GM12864 (cell line): ENCODE results near the gene GPR157.

Experiments
- DNase-seq: peaks from one replicate; pipeline ENCODE4 v3.0.0-alpha.2; 2011; ENCODE audit warnings: low read depth
- H3K4me3 ChIP-seq: 2 replicates; pipeline ENCODE4 v1.5.1; 2011; ENCODE audit warnings: mild to moderate bottlenecking, low read depth, low read length, control low read depth
- TF ChIP-seq, protein P1 (sequence below): IDR thresholded peaks from 2 replicates; pipeline ENCODE4 v1.5.1; 2011; ENCODE audit warnings: low read depth, mild to moderate bottlenecking, moderate library complexity, low read length, control low read depth, inconsistent platforms; ENCODE audit errors: missing control alignments

The GPR157 gene

DNA sequence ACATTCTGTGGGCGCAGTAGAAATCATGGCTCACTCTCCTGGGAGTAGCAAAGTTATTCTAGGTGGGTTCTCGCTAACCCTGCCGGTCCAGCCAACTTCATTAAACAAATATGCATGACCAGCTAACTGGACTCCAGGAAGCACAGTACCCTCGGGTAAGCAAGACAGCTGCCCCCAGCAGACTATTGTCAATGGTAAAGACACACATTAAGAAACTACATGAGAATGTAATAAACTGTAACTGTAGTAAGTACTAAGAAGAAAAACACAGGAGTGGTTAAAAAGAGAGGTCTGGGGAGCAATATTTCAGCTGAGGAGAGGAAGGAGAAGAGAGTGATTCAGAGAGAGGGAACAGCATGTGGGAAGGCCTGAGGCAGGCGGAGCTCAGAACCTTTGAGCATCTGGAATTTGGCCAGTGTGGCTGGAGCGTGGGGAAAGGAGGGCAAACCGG, 66.9 kb downstream of the GPR157 start:
- no peak for DNase-seq
- H3K4me3 ChIP-seq: no peak overlapping the region
- TF ChIP-seq, protein P1, sequence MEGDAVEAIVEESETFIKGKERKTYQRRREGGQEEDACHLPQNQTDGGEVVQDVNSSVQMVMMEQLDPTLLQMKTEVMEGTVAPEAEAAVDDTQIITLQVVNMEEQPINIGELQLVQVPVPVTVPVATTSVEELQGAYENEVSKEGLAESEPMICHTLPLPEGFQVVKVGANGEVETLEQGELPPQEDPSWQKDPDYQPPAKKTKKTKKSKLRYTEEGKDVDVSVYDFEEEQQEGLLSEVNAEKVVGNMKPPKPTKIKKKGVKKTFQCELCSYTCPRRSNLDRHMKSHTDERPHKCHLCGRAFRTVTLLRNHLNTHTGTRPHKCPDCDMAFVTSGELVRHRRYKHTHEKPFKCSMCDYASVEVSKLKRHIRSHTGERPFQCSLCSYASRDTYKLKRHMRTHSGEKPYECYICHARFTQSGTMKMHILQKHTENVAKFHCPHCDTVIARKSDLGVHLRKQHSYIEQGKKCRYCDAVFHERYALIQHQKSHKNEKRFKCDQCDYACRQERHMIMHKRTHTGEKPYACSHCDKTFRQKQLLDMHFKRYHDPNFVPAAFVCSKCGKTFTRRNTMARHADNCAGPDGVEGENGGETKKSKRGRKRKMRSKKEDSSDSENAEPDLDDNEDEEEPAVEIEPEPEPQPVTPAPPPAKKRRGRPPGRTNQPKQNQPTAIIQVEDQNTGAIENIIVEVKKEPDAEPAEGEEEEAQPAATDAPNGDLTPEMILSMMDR: no peak

DNA sequence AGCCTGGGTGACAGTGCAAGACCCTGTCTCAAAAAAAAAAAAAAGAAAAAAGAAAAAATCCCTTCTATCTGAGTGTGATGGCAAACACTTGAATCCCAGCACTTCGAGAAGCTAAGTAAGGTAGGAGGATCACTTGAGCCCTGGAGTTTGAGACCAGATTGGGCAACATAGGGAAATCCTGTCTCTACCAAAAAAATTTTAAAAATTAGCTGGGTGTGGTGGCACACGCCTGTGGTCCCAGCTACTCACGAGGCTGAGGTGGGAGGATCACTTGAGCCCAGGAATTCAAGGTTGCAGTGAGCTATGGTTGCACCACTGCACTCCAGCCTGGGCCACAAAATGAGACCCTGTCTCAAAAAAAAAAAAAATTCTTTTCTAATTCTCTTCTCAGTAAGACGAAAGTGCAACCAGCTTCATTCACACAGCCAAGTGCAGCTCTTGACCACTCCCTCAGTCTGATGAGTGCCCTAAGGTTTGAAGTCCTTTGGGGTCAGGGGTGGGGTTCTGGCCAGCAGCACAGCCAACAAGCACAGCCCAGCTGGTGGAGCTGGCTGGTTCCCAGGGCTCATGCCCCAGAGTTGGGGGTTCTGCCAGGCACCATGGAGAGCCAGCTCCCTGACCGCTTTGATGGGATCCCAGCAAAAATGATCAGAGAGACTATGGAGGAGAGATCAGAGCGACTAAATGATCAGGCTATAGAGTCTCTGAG, 67.5 kb downstream of the GPR157 start:
- DNase-seq: no peak
- no peak overlapping the region for H3K4me3 ChIP-seq
- TF ChIP-seq, protein P1: no peak

DNA sequence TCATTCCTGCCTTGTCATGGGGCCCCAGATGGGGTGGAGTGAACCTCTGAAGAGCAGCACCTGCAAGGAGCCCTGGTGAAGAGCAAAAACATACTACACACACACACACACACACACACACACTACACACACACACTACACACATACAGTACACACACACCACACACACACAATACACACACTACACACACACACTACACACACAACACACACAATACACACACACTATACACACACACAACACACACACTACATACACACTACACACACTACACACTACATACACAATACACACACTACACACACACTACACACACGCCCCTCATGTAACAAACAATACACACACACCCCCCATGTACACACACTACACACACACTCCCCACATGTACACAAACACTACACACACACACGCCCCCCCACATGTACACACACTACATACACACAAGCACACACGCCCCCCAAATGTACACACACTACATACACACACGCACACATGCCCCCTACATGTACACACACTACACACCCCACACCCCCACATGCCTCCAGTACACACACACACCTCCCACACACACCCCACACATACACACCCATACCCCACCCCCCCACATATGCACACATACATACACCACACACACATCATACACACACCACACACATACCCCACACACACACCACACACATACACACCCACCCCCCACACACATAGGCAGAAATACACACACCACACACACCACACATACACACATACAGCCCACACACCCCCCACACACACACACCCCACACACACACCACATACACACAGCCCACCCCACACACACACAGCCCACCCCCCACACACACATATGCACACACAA, 68.8 kb downstream of the GPR157 start:
- no peak for DNase-seq
- no peak overlapping the region for H3K4me3 ChIP-seq
- TF ChIP-seq, protein P1: no peak

DNA sequence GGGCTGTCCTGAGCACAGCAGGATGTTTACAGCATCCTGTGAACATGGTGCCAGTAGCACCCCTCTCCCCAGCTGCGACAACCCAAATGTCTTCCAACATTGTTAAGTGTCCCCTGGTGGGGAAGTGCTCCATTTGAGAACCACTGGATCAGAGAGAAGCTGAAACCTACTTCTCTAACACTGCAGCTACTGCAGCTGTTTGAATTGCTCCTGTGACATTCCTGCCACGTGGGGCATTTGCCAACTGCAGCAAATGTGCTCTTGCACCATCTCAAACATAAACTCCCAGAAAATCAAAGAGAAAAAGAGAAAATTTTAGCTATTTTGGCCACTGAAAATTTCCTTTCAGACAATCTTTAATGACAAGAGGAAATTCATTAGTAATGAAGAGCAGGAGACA, 70.4 kb downstream of the GPR157 start:
- H3K4me3 ChIP-seq: no peak overlapping the region
- DNase-seq: no peak
- TF ChIP-seq, protein P1: no peak

DNA sequence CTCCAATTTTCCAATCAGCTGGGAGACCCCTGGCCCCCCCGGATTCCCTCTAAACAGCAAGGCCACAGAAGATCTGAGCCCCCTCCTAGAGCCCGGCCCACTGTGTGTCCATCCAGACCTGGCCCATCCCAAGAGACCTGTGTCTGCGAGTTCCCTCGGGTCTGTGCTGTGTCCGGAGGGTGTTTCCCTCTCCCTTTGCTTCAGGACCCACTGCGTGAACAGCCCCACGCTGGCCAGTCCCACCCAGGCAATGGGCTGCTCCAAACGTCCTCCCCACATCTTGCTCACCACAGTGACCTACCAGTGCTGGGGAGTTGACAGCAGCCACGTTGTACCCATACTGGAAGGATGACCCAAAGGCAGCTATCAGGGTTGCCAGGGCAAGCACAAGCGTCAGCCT, 71.1 kb downstream of the GPR157 start:
- H3K4me3 ChIP-seq: no peak overlapping the region
- DNase-seq: no peak
- TF ChIP-seq, protein P1: no peak

DNA sequence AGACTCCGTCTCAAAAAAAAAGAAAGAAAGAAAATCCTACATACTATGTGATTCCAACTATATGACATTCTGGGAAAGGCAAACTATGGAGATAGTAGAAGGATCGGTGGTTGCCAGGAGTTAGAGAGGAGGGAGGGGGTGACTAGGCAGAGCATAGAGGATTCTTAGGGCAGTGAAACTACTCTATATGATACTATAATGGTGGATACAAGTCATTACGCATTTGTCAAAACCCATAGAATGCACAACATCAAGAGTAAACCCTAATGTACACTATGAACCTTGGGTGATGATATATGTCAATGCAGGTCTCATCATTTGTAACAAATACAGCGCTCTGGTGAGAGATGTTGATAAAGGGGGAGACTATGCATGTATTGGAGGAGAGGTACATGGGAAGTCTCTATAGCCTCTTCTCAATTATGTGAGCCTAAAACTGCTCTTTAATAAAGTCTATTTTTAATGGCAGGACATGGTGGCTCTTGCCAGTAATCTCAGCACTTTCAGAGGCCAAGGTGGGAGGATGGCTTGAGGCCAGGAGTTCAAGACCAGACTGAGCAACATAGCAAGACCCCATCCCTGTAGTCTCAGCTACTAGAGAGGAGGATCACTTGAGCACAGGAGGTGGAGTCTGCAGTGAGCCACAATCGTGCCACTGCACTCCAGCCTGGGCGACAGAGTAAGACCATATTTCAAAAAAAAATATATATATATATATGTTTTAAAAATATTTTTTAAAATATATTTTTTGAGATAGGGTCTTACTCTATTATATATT, 76.4 kb downstream of the GPR157 start:
- no peak overlapping the region for H3K4me3 ChIP-seq
- TF ChIP-seq, protein P1: no peak
- no peak for DNase-seq
